BE2C (cell line): ENCODE measurements around the gene GPR55.

Source experiments
- DNase-seq: peaks from one replicate; pipeline ENCODE4 v3.0.0-alpha.2; 2020
- H3K27me3 ChIP-seq: fragments of 250-450 bp; sonication (Bioruptor Pico); 2 replicates; pipeline ENCODE4 v1.5.1; 2020; ENCODE audit warnings: mild to moderate bottlenecking
- H3K36me3 ChIP-seq: fragments of 250-450 bp; sonication (Bioruptor Pico); 2 replicates; pipeline ENCODE4 v1.5.1; 2020; ENCODE audit warnings: mild to moderate bottlenecking
- H3K4me1 ChIP-seq: fragments of 250-450 bp; sonication (Bioruptor Pico); 2 replicates; pipeline ENCODE4 v1.5.1; 2020
- H3K4me3 ChIP-seq: 2 replicates; pipeline ENCODE4 v1.5.1; 2011; ENCODE audit warnings: low read depth, low read length
- H3K9me3 ChIP-seq: fragments of 250-450 bp; sonication (Bioruptor Pico); 2 replicates; pipeline ENCODE4 v1.5.1; 2020
- TF ChIP-seq, protein P1 (sequence below): IDR thresholded peaks from 2 replicates; pipeline ENCODE4 v1.5.1; 2012; ENCODE audit warnings: mild to moderate bottlenecking, low read depth, low read length

Gene GPR55

GRCh38 chr2:230967113-230967512, 42.1 kb upstream of the GPR55 start:
- H3K36me3 ChIP-seq: no peaks in the 10 kb centered on the region
- no peaks in the 10 kb centered on the region for H3K4me1 ChIP-seq
- 0 out of 2 replicates have a peak, but pooled peaks cover 7% of the 10 kb centered on the region for H3K9me3 ChIP-seq
- no peak for DNase-seq
- TF ChIP-seq, protein P1, sequence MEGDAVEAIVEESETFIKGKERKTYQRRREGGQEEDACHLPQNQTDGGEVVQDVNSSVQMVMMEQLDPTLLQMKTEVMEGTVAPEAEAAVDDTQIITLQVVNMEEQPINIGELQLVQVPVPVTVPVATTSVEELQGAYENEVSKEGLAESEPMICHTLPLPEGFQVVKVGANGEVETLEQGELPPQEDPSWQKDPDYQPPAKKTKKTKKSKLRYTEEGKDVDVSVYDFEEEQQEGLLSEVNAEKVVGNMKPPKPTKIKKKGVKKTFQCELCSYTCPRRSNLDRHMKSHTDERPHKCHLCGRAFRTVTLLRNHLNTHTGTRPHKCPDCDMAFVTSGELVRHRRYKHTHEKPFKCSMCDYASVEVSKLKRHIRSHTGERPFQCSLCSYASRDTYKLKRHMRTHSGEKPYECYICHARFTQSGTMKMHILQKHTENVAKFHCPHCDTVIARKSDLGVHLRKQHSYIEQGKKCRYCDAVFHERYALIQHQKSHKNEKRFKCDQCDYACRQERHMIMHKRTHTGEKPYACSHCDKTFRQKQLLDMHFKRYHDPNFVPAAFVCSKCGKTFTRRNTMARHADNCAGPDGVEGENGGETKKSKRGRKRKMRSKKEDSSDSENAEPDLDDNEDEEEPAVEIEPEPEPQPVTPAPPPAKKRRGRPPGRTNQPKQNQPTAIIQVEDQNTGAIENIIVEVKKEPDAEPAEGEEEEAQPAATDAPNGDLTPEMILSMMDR: no peak
- H3K27me3 ChIP-seq: no peaks in the 10 kb centered on the region
- no peak overlapping the region for H3K4me3 ChIP-seq

GRCh38 chr2:230964136-230964730, 39.2 kb upstream of the GPR55 start:
- H3K9me3 ChIP-seq: 0 out of 2 replicates have a peak, but pooled peaks cover 7% of the 10 kb centered on the region
- TF ChIP-seq, protein P1: no peak
- H3K36me3 ChIP-seq: no peaks in the 10 kb centered on the region
- H3K4me3 ChIP-seq: no peak overlapping the region
- no peak for DNase-seq
- no peaks in the 10 kb centered on the region for H3K4me1 ChIP-seq
- H3K27me3 ChIP-seq: no peaks in the 10 kb centered on the region

DNA sequence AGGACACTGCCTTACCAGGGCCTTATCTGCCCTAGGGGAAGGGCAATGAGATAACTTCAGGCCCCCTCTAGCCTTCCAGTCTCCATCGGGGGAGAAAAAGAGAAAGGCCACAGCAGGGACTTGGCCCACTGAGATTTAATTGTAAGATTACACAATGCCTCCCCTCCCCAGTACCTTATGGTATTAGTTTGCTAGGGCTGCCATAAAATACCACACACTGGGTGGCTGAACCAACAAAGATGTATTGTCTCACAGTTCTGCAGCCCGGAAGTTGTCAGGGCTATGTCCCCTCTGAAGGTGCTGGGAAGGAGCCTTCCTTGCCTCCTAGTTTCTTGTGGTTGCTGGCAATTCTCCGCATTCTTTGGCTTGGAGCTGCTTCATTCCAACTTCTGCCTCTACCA, 36.0 kb upstream of the GPR55 start:
- DNase-seq: no peak
- TF ChIP-seq, protein P1: no peak
- peaks cover 29% of the 10 kb centered on the region for H3K27me3 ChIP-seq
- no peak overlapping the region for H3K4me3 ChIP-seq
- no peaks in the 10 kb centered on the region for H3K36me3 ChIP-seq
- no peaks in the 10 kb centered on the region for H3K4me1 ChIP-seq
- H3K9me3 ChIP-seq: 0 out of 2 replicates have a peak, but pooled peaks cover 7% of the 10 kb centered on the region

GRCh38 chr2:230960026-230960425, 35.0 kb upstream of the GPR55 start:
- H3K27me3 ChIP-seq: peaks cover 33% of the 10 kb centered on the region
- TF ChIP-seq, protein P1: no peak
- no peak overlapping the region for H3K4me3 ChIP-seq
- DNase-seq: no peak
- no peaks in the 10 kb centered on the region for H3K4me1 ChIP-seq
- no peaks in the 10 kb centered on the region for H3K36me3 ChIP-seq
- 0 out of 2 replicates have a peak, but pooled peaks cover 7% of the 10 kb centered on the region for H3K9me3 ChIP-seq

GRCh38 chr2:230958820-230959756, 34.0 kb upstream of the GPR55 start:
- H3K9me3 ChIP-seq: 0 out of 2 replicates have a peak, but pooled peaks cover 7% of the 10 kb centered on the region
- TF ChIP-seq, protein P1: no peak
- no peaks in the 10 kb centered on the region for H3K36me3 ChIP-seq
- no peak overlapping the region for H3K4me3 ChIP-seq
- H3K27me3 ChIP-seq: peaks cover 33% of the 10 kb centered on the region
- DNase-seq: no peak
- H3K4me1 ChIP-seq: no peaks in the 10 kb centered on the region
